Measurements from ENCODE around the gene SNX30. TPM values are rescaled to one million over a fixed set of nuclear protein-coding genes. Genes with fewer than 3 reads are reported as not detected.

SNX30 gene
- total RNA-seq, 1 donor from 2014 or later = 18.2 TPM

GRCh38 chr9:112905084-112905483 is 154.5 kb downstream of the SNX30 start:
- Mint-ChIP-seq H3K4me3 (ENCODE audit: unreplicated experiment) (no peak overlapping the region), H3K4me1 (ENCODE audit: unreplicated experiment) (no peaks in the 10 kb centered on the region), H3K27ac (ENCODE audit: unreplicated experiment) (no peak overlapping the region), H3K36me3 (ENCODE audit: unreplicated experiment) (no peaks in the 10 kb centered on the region), H3K9me3 (ENCODE audit: unreplicated experiment) (no peaks in the 10 kb centered on the region), H3K27me3 (ENCODE audit: unreplicated experiment) (peaks cover 36% of the 10 kb centered on the region)
- TF ChIP-seq CTCF (IDR thresholded peaks at IDR 0.05) = no peak
- no peak for DNase-seq (ENCODE audit: extremely low spot score, unreplicated experiment)

- H3K27me3 Mint-ChIP-seq (ENCODE audit: unreplicated experiment) = peaks cover 53% of the 10 kb centered on the region
- DNase-seq (ENCODE audit: extremely low spot score, unreplicated experiment) = no peak
- no peaks in the 10 kb centered on the region for H3K36me3 Mint-ChIP-seq (ENCODE audit: unreplicated experiment)
These were observed 161.2 kb downstream of the SNX30 start for GRCh38 chr9:112911736-112912135.

GRCh38 chr9:112912636-112913035 is 162.1 kb downstream of the SNX30 start:
- no peak for TF ChIP-seq CTCF (IDR thresholded peaks at IDR 0.05)
- no peaks in the 10 kb centered on the region for H3K9me3 Mint-ChIP-seq (ENCODE audit: unreplicated experiment)
- H3K27me3 Mint-ChIP-seq (ENCODE audit: unreplicated experiment) = peaks cover 53% of the 10 kb centered on the region
- no peaks in the 10 kb centered on the region for H3K4me1 Mint-ChIP-seq (ENCODE audit: unreplicated experiment)
- no peak overlapping the region for H3K27ac Mint-ChIP-seq (ENCODE audit: unreplicated experiment)
- no peaks in the 10 kb centered on the region for H3K36me3 Mint-ChIP-seq (ENCODE audit: unreplicated experiment)
- no peak for DNase-seq (ENCODE audit: extremely low spot score, unreplicated experiment)
- no peak overlapping the region for H3K4me3 Mint-ChIP-seq (ENCODE audit: unreplicated experiment)

More at GRCh38 chr9:112911736-112912135, 161.2 kb downstream of the SNX30 start:
- no peaks in the 10 kb centered on the region for H3K9me3 Mint-ChIP-seq (ENCODE audit: unreplicated experiment)
- TF ChIP-seq CTCF (IDR thresholded peaks at IDR 0.05) = no peak
- H3K4me1 Mint-ChIP-seq (ENCODE audit: unreplicated experiment) = no peaks in the 10 kb centered on the region
- no peak overlapping the region for H3K4me3 Mint-ChIP-seq (ENCODE audit: unreplicated experiment)
- no peak overlapping the region for H3K27ac Mint-ChIP-seq (ENCODE audit: unreplicated experiment)

- Mint-ChIP-seq H3K4me3 (ENCODE audit: unreplicated experiment) (no peak overlapping the region), H3K9me3 (ENCODE audit: unreplicated experiment) (no peaks in the 10 kb centered on the region), H3K4me1 (ENCODE audit: unreplicated experiment) (no peaks in the 10 kb centered on the region), H3K27me3 (ENCODE audit: unreplicated experiment) (peaks cover 52% of the 10 kb centered on the region), H3K36me3 (ENCODE audit: unreplicated experiment) (no peaks in the 10 kb centered on the region), H3K27ac (ENCODE audit: unreplicated experiment) (no peak overlapping the region)
- no peak for TF ChIP-seq CTCF (IDR thresholded peaks at IDR 0.05)
- no peak for DNase-seq (ENCODE audit: extremely low spot score, unreplicated experiment)
These were observed 162.8 kb downstream of the SNX30 start for GRCh38 chr9:112913326-112913725.

- DNase-seq (ENCODE audit: extremely low spot score, unreplicated experiment) = no peak
- no peaks in the 10 kb centered on the region for H3K4me1 Mint-ChIP-seq (ENCODE audit: unreplicated experiment)
- H3K27me3 Mint-ChIP-seq (ENCODE audit: unreplicated experiment) = peaks cover 54% of the 10 kb centered on the region
- TF ChIP-seq CTCF (IDR thresholded peaks at IDR 0.05) = no peak
- no peaks in the 10 kb centered on the region for H3K36me3 Mint-ChIP-seq (ENCODE audit: unreplicated experiment)
- no peak overlapping the region for H3K27ac Mint-ChIP-seq (ENCODE audit: unreplicated experiment)
- H3K9me3 Mint-ChIP-seq (ENCODE audit: unreplicated experiment) = no peaks in the 10 kb centered on the region
- H3K4me3 Mint-ChIP-seq (ENCODE audit: unreplicated experiment) = no peak overlapping the region
These were observed 164.0 kb downstream of the SNX30 start for GRCh38 chr9:112914524-112914923.
